Thyroid gland (tissue), 4 donors: Measurements from ENCODE around the gene RPL27A. TPM values are rescaled to one million over a fixed set of nuclear protein-coding genes. Genes with fewer than 3 reads are reported as not detected.

Experiments used
- DNase-seq, 2 donors: peaks; one replicate each; pipeline ENCODE4 v3.0.0-alpha.2; 2019
- H3K27ac ChIP-seq, 3 donors: fragments of 200-600 bp; sonication (generic); 1 replicate in 2 of 3; 2 replicates in 1 of 3; pipeline ENCODE4 v1.5.1; 2016 to 2019; ENCODE audit warnings: mild to moderate bottlenecking in 1 of 3, moderate library complexity in 1 of 3
- H3K27me3 ChIP-seq: fragments of 200-600 bp; sonication (generic); one replicate; pipeline ENCODE4 v1.5.1; 2019
- H3K36me3 ChIP-seq, 2 donors: fragments of 200-600 bp; sonication (generic); one replicate each; pipeline ENCODE4 v1.5.1; 2016 to 2019
- H3K4me1 ChIP-seq, 2 donors: fragments of 200-600 bp; sonication (generic); one replicate each; pipeline ENCODE4 v1.5.1; 2017 to 2019
- H3K4me3 ChIP-seq, 3 donors: fragments of 200-600 bp; sonication (generic); replicated peaks in 1 of 3; 1 replicate in 2 of 3; 2 replicates in 1 of 3; pipeline ENCODE4 v1.5.1; 2016; ENCODE audit warnings: mild to moderate bottlenecking in 1 of 3
- H3K9me3 ChIP-seq: fragments of 200-600 bp; sonication (generic); one replicate; pipeline ENCODE4 v1.5.1; 2017
- CTCF ChIP-seq, 6 experiments: fragments of 200-600 bp in 3 of 6; fragments of 450-650 bp in 3 of 6; sonication (generic) in 3 of 6; IDR thresholded peaks; one replicate each; pipeline ENCODE4 v1.5.1; 2016 to 2019; ENCODE audit warnings: antibody characterized with exemption in 6 of 6, mild to moderate bottlenecking in 2 of 6, inconsistent platforms in 1 of 6, moderate library complexity in 1 of 6
- POLR2A ChIP-seq, 2 donors: fragments of 450-650 bp; IDR thresholded peaks; one replicate each; pipeline ENCODE4 v1.6.1; 2017; ENCODE audit warnings: antibody characterized with exemption in 2 of 2, mild to moderate bottlenecking in 2 of 2, moderate library complexity in 1 of 2
- whole genome bisulfite sequencing, 2 donors: methylation state at CpG; one replicate each; pipeline ENCODE4 v1.1.5; 2017; 5-methylcytosine and 5-hydroxymethylcytosine counted together
- intact Hi-C: fragments of 100-400 bp; cut with DNase I; formaldehyde crosslinking; loops from one replicate; pipeline ENCODE4 v1.15.1; 2023
- total RNA-seq, 4 donors: library from RNA; depleted of rRNA; stranded (reverse); fragments of >200 nt; gene quantifications; one replicate each; pipeline ENCODE4 v1.2.3, GENCODE V29; 2016

RPL27A gene
- total RNA-seq, 4 donors from 2014 or later = 1,071 to 3,396 (median 1,647) TPM

DNA sequence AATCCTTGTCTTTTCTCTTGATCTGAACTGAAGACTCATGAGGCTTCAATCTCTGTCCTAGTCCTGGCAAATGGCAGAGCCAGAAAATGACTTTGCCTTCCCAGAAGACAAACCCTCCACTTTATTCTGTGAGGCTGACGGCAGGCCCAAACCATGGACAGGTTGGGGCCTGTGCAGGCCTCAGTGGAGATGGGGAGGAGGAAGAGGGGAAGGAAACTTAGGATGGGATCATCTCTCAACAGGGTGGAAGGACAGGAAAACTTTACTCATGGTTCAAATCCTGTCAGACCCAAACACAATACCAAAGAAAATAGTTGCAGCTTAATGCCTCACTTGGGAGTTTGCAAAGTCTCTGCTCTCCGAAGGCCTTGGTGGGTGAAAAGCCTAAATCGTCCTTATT is 9.8 kb downstream of the RPL27A start:
- no peak for DNase-seq
- intact Hi-C loops = loop anchor here (10.0 kb wide), 1 partner anchor 112 kb away; no protein-coding TSS in a partner anchor
- H3K4me3 ChIP-seq = no peak overlapping the region
- no peak overlapping the region for H3K27ac ChIP-seq
- no peak for TF ChIP-seq CTCF (IDR thresholded peaks at IDR 0.05)
- no peak for TF ChIP-seq POLR2A (IDR thresholded peaks at IDR 0.05)
- H3K36me3 ChIP-seq = peaks cover 45 to 51% of the 10 kb centered on the region in 2 donors
- 79 to 80% methylated on average over 3 of the region's 3 CpGs for WGBS, 2 donors
- no peaks in the 10 kb centered on the region for H3K9me3 ChIP-seq
- H3K4me1 ChIP-seq = peaks cover 5 to 14% of the 10 kb centered on the region in 2 donors
- no peaks in the 10 kb centered on the region for H3K27me3 ChIP-seq

DNA sequence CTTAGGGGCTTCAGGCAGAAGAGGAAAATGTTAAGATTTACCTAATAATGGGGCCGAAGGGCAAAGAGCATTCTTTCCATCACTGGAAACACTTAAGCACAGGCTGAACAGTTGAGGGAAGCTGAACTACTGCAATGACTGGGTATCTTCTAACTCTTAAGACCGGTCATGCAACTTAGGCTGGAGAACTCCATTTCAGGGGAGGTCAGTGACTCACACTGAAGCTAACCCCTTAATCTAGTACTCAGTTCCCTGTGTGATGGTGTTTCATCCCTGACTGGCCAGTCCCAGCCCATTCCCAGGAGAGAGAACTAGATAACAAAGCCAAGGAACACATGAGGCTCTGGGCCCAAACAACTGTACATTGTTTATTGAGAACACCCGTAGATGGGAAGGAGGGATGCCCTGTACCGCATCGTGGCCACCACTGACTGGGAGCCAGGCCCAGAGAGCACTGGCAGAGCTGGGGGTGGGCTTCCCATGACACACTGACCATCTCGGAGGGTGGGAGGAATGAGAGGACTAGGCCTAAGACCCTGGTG is 10.5 kb downstream of the RPL27A start:
- intact Hi-C loops = loop anchor here (10.0 kb wide), 1 partner anchor 112 kb away; no protein-coding TSS in a partner anchor
- TF ChIP-seq POLR2A (IDR thresholded peaks at IDR 0.05) = no peak
- TF ChIP-seq CTCF (IDR thresholded peaks at IDR 0.05) = no peak
- Histone ChIP-seq H3K36me3 (peaks cover 48 to 56% of the 10 kb centered on the region in 2 donors), H3K4me1 (peaks cover 5 to 8% of the 10 kb centered on the region in 2 donors), H3K27me3 (no peaks in the 10 kb centered on the region), H3K4me3 (no peak overlapping the region), H3K27ac (no peak overlapping the region), H3K9me3 (no peaks in the 10 kb centered on the region)
- DNase-seq = no peak
- 85 to 90% methylated on average over 6 of the region's 6 CpGs for WGBS, 2 donors

GRCh38 chr11:8693555-8693954 is 11.0 kb downstream of the RPL27A start:
- Histone ChIP-seq H3K4me3 (no peak overlapping the region), H3K27ac (no peak overlapping the region), H3K36me3 (peaks cover 53 to 61% of the 10 kb centered on the region in 2 donors), H3K9me3 (no peaks in the 10 kb centered on the region), H3K27me3 (no peaks in the 10 kb centered on the region), H3K4me1 (peaks cover 4 to 5% of the 10 kb centered on the region in 2 donors)
- no peak for DNase-seq
- intact Hi-C loops = loop anchor here (10.0 kb wide), 1 partner anchor 111 kb away; no protein-coding TSS in a partner anchor
- WGBS, 2 donors = 93 to 94% methylated on average over 7 of the region's 7 CpGs
- no peak for TF ChIP-seq POLR2A (IDR thresholded peaks at IDR 0.05)

- H3K4me3 ChIP-seq = no peak overlapping the region
- peaks cover 4% of the 10 kb centered on the region in 2 donors for H3K4me1 ChIP-seq
- WGBS, 2 donors = 83 to 85% methylated on average over 5 of the region's 5 CpGs
- no peak overlapping the region for H3K27ac ChIP-seq
- peaks cover 53 to 65% of the 10 kb centered on the region in 2 donors for H3K36me3 ChIP-seq
- H3K9me3 ChIP-seq = no peaks in the 10 kb centered on the region
- DNase-seq = no peak
- no peaks in the 10 kb centered on the region for H3K27me3 ChIP-seq
- intact Hi-C loops = loop anchor here (10.0 kb wide), 1 partner anchor 111 kb away; no protein-coding TSS in a partner anchor
- no peak for TF ChIP-seq CTCF (IDR thresholded peaks at IDR 0.05)
- no peak for TF ChIP-seq POLR2A (IDR thresholded peaks at IDR 0.05)
Measured at GRCh38 chr11:8694137-8694536, 11.5 kb downstream of the RPL27A start.

- DNase-seq = no peak
- Histone ChIP-seq H3K4me3 (no peak overlapping the region), H3K4me1 (peaks cover 0 to 10% of the 10 kb centered on the region in 2 donors), H3K27me3 (no peaks in the 10 kb centered on the region), H3K36me3 (peaks cover 53 to 68% of the 10 kb centered on the region in 2 donors), H3K9me3 (no peaks in the 10 kb centered on the region), H3K27ac (no peak overlapping the region)
- TF ChIP-seq POLR2A (IDR thresholded peaks at IDR 0.05) (no peak), CTCF (IDR thresholded peaks at IDR 0.05) (no peak)
- WGBS, 2 donors = 89 to 100% methylated on average over 3 of the region's 3 CpGs
- intact Hi-C loops = loop anchor here (10.0 kb wide), 1 partner anchor 108 kb away; no protein-coding TSS in a partner anchor
Measured at GRCh38 chr11:8697054-8697453, 14.5 kb downstream of the RPL27A start.
